Hepatocyte (in vitro differentiated cells): ENCODE measurements around the gene LSG1.
A peak's percentile ranks its signal among the peaks of the same experiment; 100 is the strongest.

Source experiments
- EZH2 ChIP-seq: fragments of 200-600 bp; sonication (generic); IDR thresholded peaks from 2 replicates; pipeline ENCODE4 v1.6.1; 2016; ENCODE audit warnings: antibody characterized with exemption, mild to moderate bottlenecking, borderline replicate concordance
- TF ChIP-seq, protein P1 (sequence below): fragments of 200-600 bp; sonication (generic); IDR thresholded peaks from 2 replicates; pipeline ENCODE4 v1.5.1; 2016; ENCODE audit warnings: antibody characterized with exemption, mild to moderate bottlenecking; ENCODE audit not compliant: poor library complexity

- TF ChIP-seq, protein P1, sequence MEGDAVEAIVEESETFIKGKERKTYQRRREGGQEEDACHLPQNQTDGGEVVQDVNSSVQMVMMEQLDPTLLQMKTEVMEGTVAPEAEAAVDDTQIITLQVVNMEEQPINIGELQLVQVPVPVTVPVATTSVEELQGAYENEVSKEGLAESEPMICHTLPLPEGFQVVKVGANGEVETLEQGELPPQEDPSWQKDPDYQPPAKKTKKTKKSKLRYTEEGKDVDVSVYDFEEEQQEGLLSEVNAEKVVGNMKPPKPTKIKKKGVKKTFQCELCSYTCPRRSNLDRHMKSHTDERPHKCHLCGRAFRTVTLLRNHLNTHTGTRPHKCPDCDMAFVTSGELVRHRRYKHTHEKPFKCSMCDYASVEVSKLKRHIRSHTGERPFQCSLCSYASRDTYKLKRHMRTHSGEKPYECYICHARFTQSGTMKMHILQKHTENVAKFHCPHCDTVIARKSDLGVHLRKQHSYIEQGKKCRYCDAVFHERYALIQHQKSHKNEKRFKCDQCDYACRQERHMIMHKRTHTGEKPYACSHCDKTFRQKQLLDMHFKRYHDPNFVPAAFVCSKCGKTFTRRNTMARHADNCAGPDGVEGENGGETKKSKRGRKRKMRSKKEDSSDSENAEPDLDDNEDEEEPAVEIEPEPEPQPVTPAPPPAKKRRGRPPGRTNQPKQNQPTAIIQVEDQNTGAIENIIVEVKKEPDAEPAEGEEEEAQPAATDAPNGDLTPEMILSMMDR: no peak
- TF ChIP-seq EZH2: peak; percentile 45
These were observed 15.0 kb upstream of the LSG1 start for GRCh38 chr3:194686816-194687637.
